WTC11 (cell line): ENCODE measurements around the gene KCNIP4. TPM values are rescaled to one million over a fixed set of nuclear protein-coding genes. Genes with fewer than 3 reads are reported as not detected.

Experiments
- ATAC-seq: fragments of 200-7000 bp; cut with Tn5 transposase; 2 replicates; pipeline ENCODE4 v1.10.0; 2021; ENCODE audit warnings: mild to moderate bottlenecking, moderate library complexity
- CTCF ChIA-PET: fragments of 300-600 bp; sonication (Branson Sonifier 250); formaldehyde crosslinking; loops from one replicate; lab custom pipeline; 2021; ENCODE audit warnings: antibody characterized with exemption; lab: Charles Lee
- POLR2A ChIA-PET: fragments of 350-600 bp; sonication (Branson Sonifier 250); formaldehyde crosslinking; loops from one replicate; lab custom pipeline; 2021; ENCODE audit warnings: antibody characterized with exemption; lab: Charles Lee
- DNase-seq: peaks from one replicate; pipeline ENCODE4 v3.0.0; 2021; ENCODE audit warnings: low spot score
- H3K27ac Mint-ChIP-seq: 2 replicates; pipeline ENCODE4 v1.8.0; 2021; ENCODE audit warnings: mixed read lengths
- H3K27me3 Mint-ChIP-seq: 2 replicates; pipeline ENCODE4 v1.8.0; 2021; ENCODE audit warnings: low read depth, mild to moderate bottlenecking, moderate library complexity, mixed read lengths
- H3K36me3 Mint-ChIP-seq: 2 replicates; pipeline ENCODE4 v1.8.0; 2021; ENCODE audit warnings: mixed read lengths
- H3K4me1 Mint-ChIP-seq: 2 replicates; pipeline ENCODE4 v1.8.0; 2022; ENCODE audit warnings: mixed read lengths
- H3K4me3 Mint-ChIP-seq: 2 replicates; pipeline ENCODE4 v1.8.0; 2021; ENCODE audit warnings: mild to moderate bottlenecking, moderate library complexity, mixed read lengths
- H3K9me3 Mint-ChIP-seq: 2 replicates; pipeline ENCODE4 v1.8.0; 2021; ENCODE audit warnings: mixed read lengths
- ATF1 ChIP-seq: sonication (generic); formaldehyde crosslinking; IDR thresholded peaks from 2 replicates; pipeline ENCODE4 v1.8.1; 2023; ENCODE audit warnings: mild to moderate bottlenecking, moderate library complexity, missing genetic modification reagents
- CREM ChIP-seq: sonication (generic); formaldehyde crosslinking; IDR thresholded peaks from 2 replicates; pipeline ENCODE4 v1.8.1; 2022; ENCODE audit warnings: mild to moderate bottlenecking, missing genetic modification reagents, moderate library complexity
- FOXJ3 ChIP-seq: sonication (generic); formaldehyde crosslinking; IDR thresholded peaks from 2 replicates; pipeline ENCODE4 v1.9.0; 2021; ENCODE audit warnings: missing genetic modification reagents, mild to moderate bottlenecking, borderline replicate concordance
- GRHL2 ChIP-seq: fragments of 250-450 bp; sonication (Bioruptor Pico); IDR thresholded peaks from 2 replicates; pipeline ENCODE4 v1.8.0; 2022; ENCODE audit warnings: mild to moderate bottlenecking, moderate library complexity; ENCODE audit not compliant: insufficient replicate concordance, severe bottlenecking
- JUN ChIP-seq: sonication (generic); formaldehyde crosslinking; IDR thresholded peaks from 2 replicates; pipeline ENCODE4 v1.8.0; 2023; ENCODE audit warnings: mild to moderate bottlenecking, missing genetic modification reagents
- PRRX2 ChIP-seq: fragments of 250-450 bp; sonication (Bioruptor Pico); IDR thresholded peaks from 2 replicates; pipeline ENCODE4 v1.8.0; 2021; ENCODE audit warnings: mild to moderate bottlenecking
- RORB ChIP-seq: fragments of 250-450 bp; sonication (Bioruptor Pico); IDR thresholded peaks from 2 replicates; pipeline ENCODE4 v1.9.0; 2021; ENCODE audit warnings: mild to moderate bottlenecking
- TCF7 ChIP-seq: sonication (generic); formaldehyde crosslinking; IDR thresholded peaks from 2 replicates; pipeline ENCODE4 v1.8.0; 2022; ENCODE audit warnings: mild to moderate bottlenecking, low read depth, missing genetic modification reagents, moderate library complexity
- ZNF138 ChIP-seq: sonication (generic); formaldehyde crosslinking; conservative IDR thresholded peaks from 2 replicates; pipeline ENCODE4 v1.8.1; 2022; ENCODE audit warnings: mild to moderate bottlenecking, moderate library complexity, missing genetic modification reagents
- ZNF671 ChIP-seq: fragments of 250-450 bp; sonication (Bioruptor Pico); IDR thresholded peaks from 2 replicates; pipeline ENCODE4 v1.8.0; 2021; ENCODE audit warnings: mild to moderate bottlenecking
- total RNA-seq: library from RNA; stranded (reverse); gene quantifications from 3 replicates; pipeline ENCODE4 v1.2.3, GENCODE V29; 2021
- TF ChIP-seq, protein P1 (sequence below): fragments of 250-450 bp; sonication (Bioruptor Pico); IDR thresholded peaks from 2 replicates; pipeline ENCODE4 v1.8.0; 2021; ENCODE audit warnings: mild to moderate bottlenecking
- TF ChIP-seq, protein P2 (sequence below): fragments of 250-450 bp; sonication (Bioruptor Pico); IDR thresholded peaks from 2 replicates; pipeline ENCODE4 v1.9.0; 2021; ENCODE audit warnings: mild to moderate bottlenecking
- TF ChIP-seq, protein P3 (sequence below): sonication (generic); formaldehyde crosslinking; IDR thresholded peaks from 2 replicates; pipeline ENCODE4 v1.8.1; 2022; ENCODE audit warnings: mild to moderate bottlenecking, missing genetic modification reagents, moderate library complexity, borderline replicate concordance
- TF ChIP-seq, protein P4 (sequence below): fragments of 250-450 bp; sonication (Bioruptor Pico); conservative IDR thresholded peaks from 2 replicates; pipeline ENCODE4 v1.9.0; 2021; ENCODE audit warnings: mild to moderate bottlenecking
- TF ChIP-seq, protein P5 (sequence below): sonication (generic); formaldehyde crosslinking; IDR thresholded peaks from 2 replicates; pipeline ENCODE4 v1.8.1; 2022; ENCODE audit warnings: low read depth, missing genetic modification reagents, borderline replicate concordance
- TF ChIP-seq, protein P6 (sequence below): sonication (generic); formaldehyde crosslinking; IDR thresholded peaks from 2 replicates; pipeline ENCODE4 v1.8.0; 2023; ENCODE audit warnings: missing genetic modification reagents
- TF ChIP-seq, protein P7 (sequence below): sonication (generic); formaldehyde crosslinking; IDR thresholded peaks from 2 replicates; pipeline ENCODE4 v1.8.0; 2022; ENCODE audit warnings: mild to moderate bottlenecking, missing genetic modification reagents

The KCNIP4 gene
- total RNA-seq, 1 experiment from 2014 or later, result not detected

DNA sequence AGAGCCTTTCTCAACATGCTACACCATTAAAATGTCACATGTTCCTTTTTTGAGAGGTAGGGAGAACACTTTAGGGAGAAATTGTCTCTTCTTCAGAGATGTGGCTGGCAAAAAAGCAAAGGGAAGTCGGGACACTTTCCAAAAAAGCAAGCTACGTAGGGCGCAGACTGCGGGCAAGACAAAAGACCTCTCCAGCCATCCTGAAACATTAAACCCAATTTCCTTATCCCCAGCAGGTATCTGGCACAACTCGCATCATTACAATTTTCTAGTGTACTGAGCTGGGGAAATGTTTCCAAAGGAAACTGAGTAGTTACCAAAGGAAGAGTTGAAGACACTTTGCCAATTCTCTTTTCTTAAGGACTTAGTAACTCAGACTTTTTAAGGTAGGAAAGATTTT lies 1132.3 kb downstream of the KCNIP4 start (continued):
- TF ChIP-seq, protein P1, sequence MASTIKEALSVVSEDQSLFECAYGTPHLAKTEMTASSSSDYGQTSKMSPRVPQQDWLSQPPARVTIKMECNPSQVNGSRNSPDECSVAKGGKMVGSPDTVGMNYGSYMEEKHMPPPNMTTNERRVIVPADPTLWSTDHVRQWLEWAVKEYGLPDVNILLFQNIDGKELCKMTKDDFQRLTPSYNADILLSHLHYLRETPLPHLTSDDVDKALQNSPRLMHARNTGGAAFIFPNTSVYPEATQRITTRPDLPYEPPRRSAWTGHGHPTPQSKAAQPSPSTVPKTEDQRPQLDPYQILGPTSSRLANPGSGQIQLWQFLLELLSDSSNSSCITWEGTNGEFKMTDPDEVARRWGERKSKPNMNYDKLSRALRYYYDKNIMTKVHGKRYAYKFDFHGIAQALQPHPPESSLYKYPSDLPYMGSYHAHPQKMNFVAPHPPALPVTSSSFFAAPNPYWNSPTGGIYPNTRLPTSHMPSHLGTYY, result no peak
- no peak for TF ChIP-seq PRRX2 (CRISPR knock-in tag)
- no peak for TF ChIP-seq FOXJ3 (CRISPR knock-in tag)
- TF ChIP-seq, protein P2, sequence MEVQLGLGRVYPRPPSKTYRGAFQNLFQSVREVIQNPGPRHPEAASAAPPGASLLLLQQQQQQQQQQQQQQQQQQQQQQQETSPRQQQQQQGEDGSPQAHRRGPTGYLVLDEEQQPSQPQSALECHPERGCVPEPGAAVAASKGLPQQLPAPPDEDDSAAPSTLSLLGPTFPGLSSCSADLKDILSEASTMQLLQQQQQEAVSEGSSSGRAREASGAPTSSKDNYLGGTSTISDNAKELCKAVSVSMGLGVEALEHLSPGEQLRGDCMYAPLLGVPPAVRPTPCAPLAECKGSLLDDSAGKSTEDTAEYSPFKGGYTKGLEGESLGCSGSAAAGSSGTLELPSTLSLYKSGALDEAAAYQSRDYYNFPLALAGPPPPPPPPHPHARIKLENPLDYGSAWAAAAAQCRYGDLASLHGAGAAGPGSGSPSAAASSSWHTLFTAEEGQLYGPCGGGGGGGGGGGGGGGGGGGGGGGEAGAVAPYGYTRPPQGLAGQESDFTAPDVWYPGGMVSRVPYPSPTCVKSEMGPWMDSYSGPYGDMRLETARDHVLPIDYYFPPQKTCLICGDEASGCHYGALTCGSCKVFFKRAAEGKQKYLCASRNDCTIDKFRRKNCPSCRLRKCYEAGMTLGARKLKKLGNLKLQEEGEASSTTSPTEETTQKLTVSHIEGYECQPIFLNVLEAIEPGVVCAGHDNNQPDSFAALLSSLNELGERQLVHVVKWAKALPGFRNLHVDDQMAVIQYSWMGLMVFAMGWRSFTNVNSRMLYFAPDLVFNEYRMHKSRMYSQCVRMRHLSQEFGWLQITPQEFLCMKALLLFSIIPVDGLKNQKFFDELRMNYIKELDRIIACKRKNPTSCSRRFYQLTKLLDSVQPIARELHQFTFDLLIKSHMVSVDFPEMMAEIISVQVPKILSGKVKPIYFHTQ (CRISPR knock-in tag), result no peak
- TF ChIP-seq ZNF671, result no peak

DNA sequence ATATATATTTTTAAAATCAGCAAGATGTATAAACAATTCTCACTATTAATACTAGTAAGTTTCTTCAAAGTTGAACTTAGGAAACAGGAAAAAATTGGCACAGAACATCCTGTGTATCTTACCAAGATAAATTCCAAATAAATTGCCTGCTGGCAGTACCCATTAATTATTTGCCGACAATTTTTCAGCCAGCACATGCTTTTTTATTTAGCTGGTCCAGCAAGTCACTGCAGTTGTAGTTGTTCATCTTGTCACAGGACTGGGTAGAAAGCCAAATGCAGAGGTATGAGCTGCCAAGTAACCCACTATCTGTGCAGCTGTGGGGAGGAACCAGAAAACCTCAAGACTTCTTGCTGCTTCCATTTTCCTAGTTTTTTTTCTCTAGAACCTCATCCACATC lies 1134.9 kb downstream of the KCNIP4 start:
- Mint-ChIP-seq H3K4me3 (no peak overlapping the region), H3K4me1 (peaks cover 21% of the 10 kb centered on the region), H3K9me3 (no peaks in the 10 kb centered on the region), H3K27ac (no peak overlapping the region), H3K27me3 (no peaks in the 10 kb centered on the region), H3K36me3 (no peaks in the 10 kb centered on the region)
- ATAC-seq (no peak), DNase-seq (no peak)
- POLR2A ChIA-PET, result no interaction called here
- CTCF ChIA-PET, result no interaction called here
- TF ChIP-seq ATF1 (CRISPR knock-in tag) (no peak), JUN (CRISPR knock-in tag) (no peak), ZNF138 (no peak), TCF7 (no peak), RORB (CRISPR knock-in tag) (no peak), CREM (CRISPR knock-in tag) (no peak), GRHL2 (no peak)
- TF ChIP-seq, protein P3, sequence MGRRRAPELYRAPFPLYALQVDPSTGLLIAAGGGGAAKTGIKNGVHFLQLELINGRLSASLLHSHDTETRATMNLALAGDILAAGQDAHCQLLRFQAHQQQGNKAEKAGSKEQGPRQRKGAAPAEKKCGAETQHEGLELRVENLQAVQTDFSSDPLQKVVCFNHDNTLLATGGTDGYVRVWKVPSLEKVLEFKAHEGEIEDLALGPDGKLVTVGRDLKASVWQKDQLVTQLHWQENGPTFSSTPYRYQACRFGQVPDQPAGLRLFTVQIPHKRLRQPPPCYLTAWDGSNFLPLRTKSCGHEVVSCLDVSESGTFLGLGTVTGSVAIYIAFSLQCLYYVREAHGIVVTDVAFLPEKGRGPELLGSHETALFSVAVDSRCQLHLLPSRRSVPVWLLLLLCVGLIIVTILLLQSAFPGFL (CRISPR knock-in tag), result no peak
- TF ChIP-seq, protein P4, sequence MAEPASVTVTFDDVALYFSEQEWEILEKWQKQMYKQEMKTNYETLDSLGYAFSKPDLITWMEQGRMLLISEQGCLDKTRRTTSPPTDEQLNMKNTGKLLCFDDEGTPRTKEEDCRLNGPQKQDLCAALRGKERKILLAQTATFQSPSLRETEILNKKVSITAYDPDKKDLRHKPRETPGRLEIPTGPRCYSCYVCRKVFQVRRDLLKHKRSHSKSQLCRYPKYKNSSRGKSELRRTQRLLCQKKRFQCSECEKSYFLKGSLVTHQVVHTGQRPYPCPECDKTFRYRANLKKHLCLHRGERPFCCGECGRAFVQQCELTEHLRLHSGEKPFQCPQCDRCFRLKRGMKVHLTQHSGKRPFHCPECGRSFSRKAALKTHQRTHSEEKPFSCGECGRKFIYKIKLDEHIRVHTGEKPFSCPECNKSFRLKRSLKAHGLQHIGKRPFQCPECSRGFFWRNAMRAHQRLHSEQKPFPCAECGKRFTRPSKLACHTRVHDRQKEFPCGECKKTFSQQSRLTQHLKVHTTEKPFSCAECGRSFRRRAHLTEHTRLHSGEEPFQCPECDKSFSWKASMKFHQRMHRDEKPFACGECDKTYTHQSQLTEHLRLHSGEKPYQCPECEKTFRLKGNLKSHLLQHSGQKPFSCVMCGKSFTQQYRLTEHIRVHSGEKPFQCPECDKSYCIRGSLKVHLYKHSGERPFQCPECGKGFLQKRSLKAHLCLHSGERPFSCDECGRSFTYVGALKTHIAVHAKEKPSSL (CRISPR knock-in tag), result no peak
- TF ChIP-seq, protein P5, sequence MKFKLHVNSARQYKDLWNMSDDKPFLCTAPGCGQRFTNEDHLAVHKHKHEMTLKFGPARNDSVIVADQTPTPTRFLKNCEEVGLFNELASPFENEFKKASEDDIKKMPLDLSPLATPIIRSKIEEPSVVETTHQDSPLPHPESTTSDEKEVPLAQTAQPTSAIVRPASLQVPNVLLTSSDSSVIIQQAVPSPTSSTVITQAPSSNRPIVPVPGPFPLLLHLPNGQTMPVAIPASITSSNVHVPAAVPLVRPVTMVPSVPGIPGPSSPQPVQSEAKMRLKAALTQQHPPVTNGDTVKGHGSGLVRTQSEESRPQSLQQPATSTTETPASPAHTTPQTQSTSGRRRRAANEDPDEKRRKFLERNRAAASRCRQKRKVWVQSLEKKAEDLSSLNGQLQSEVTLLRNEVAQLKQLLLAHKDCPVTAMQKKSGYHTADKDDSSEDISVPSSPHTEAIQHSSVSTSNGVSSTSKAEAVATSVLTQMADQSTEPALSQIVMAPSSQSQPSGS (CRISPR knock-in tag), result no peak
- TF ChIP-seq, protein P6, sequence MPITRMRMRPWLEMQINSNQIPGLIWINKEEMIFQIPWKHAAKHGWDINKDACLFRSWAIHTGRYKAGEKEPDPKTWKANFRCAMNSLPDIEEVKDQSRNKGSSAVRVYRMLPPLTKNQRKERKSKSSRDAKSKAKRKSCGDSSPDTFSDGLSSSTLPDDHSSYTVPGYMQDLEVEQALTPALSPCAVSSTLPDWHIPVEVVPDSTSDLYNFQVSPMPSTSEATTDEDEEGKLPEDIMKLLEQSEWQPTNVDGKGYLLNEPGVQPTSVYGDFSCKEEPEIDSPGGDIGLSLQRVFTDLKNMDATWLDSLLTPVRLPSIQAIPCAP (CRISPR knock-in tag), result no peak
- TF ChIP-seq, protein P7, sequence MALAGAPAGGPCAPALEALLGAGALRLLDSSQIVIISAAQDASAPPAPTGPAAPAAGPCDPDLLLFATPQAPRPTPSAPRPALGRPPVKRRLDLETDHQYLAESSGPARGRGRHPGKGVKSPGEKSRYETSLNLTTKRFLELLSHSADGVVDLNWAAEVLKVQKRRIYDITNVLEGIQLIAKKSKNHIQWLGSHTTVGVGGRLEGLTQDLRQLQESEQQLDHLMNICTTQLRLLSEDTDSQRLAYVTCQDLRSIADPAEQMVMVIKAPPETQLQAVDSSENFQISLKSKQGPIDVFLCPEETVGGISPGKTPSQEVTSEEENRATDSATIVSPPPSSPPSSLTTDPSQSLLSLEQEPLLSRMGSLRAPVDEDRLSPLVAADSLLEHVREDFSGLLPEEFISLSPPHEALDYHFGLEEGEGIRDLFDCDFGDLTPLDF (CRISPR knock-in tag), result no peak
